Measurements from ENCODE around the gene SRGAP1. TPM values are rescaled to one million over a fixed set of nuclear protein-coding genes. Genes with fewer than 3 reads are reported as not detected.

Gene SRGAP1
- total and polyA plus RNA-seq, 7 donors = 0.23 to 5.1 (median 1.5) TPM

DNA sequence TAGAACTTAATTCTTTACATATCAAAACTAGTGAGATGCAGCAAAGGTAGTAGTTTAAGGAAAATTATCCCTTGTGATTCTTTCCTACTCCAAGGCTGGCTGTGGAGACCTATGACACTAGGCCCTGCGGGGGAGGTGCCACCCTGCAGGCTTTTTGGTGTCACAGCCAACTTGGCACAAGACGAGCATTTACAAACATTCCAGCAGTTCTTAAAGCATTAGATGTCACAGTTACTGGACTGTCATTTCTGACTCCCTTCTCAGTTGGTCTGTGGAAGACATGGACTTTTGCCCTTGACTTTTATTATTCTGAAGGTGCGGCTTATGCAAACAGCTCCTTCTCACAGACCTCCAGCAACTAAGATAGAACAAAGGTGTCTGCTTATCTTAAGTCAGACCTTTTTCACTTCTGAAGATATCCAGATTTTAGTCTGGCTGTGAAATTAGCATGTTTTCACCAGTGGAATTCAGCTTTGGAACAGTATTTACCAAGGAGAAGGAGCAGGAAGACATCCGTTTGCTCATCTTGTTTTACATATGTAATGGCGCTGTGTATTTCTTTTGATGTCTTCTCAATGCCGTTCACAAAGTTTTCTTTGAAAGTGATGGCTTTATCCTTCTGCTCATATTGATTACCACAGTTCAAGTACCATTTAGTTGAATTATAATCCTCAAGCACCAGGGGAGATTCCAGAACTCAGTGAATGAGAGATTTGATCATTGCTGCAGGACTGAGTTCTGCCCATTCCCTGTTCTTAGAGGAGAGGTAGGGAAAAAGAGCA lies 17.9 kb downstream of the SRGAP1 start:
- H3K27ac ChIP-seq = peak overlapping the region; percentile 42

GRCh38 chr12:63862969-63863230 lies 18.4 kb downstream of the SRGAP1 start:
- H3K27ac ChIP-seq = peak overlapping the region; percentile 42
- no peaks in the 10 kb centered on the region for H3K36me3 ChIP-seq (ENCODE audit: insufficient read depth in 1 of 2, low read depth in 1 of 2)
- WGBS, 3 donors = 92 to 95% (median 94%) methylated on average over 2 of the region's 2 CpGs
- intact Hi-C loops (cut with DNase I) = no loop called here
- H3K27me3 ChIP-seq (ENCODE audit: insufficient read depth in 3 of 3, low read length in 2 of 3) = no peaks in the 10 kb centered on the region
- TF ChIP-seq CTCF (IDR thresholded peaks at IDR 0.05) = no peak
- peaks cover 11% of the 10 kb centered on the region for H3K4me1 ChIP-seq
- DNase-seq (no peak), ATAC-seq (no peak)
- no peaks in the 10 kb centered on the region for H3K9me3 ChIP-seq
- H3K4me3 ChIP-seq = no peak overlapping the region

More for the DNA sequence above, 17.9 kb downstream of the SRGAP1 start:
- Histone ChIP-seq H3K4me3 (no peak overlapping the region), H3K27me3 (ENCODE audit: insufficient read depth in 3 of 3, low read length in 2 of 3) (no peaks in the 10 kb centered on the region), H3K9me3 (no peaks in the 10 kb centered on the region), H3K4me1 (peaks cover 11% of the 10 kb centered on the region), H3K36me3 (ENCODE audit: insufficient read depth in 1 of 2, low read depth in 1 of 2) (no peaks in the 10 kb centered on the region)
- ATAC-seq (peak; percentile 51 to 96 (median 88)), DNase-seq (no peak)
- intact Hi-C loops (cut with DNase I) = no loop called here
- no peak for TF ChIP-seq CTCF (IDR thresholded peaks at IDR 0.05)
- 40 to 51% (median 46%) methylated on average over 6 of the region's 6 CpGs for WGBS, 3 donors

DNA sequence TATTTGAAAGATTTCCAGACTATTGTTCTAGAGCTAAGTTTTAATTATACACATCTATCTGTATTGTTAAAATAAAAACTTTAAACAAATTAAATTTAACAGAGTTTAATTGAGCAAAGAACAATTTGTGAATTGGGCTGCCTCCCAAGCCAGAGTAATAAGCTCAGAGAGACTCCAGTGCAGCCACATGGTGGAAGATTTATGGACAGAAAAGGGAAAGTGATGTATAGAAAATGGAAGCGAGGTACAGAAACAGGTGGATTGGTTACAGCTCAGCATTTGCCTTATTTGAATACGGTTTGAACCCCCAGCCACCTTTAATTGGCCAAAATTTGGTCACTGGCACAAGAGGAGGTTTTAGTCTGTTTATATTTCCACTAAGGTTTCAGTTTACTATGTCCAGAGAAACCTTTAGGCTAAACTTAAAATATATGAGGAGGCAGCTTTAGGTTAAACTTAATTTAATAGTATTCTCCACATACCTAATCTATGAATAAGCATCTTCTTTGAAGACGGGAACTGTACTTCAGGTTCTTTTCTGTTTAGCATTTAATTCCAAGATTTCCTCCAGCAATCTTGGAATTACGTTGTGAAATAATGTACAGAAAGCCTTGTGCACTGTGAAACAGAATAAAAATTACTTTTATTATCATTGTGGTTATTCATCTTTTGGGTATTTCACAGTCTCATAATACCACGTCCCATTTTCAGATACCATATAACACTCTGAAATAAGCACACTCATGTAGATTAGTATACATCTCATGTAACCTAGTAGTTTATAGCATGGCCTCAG lies 19.4 kb downstream of the SRGAP1 start:
- no peak for TF ChIP-seq CTCF (IDR thresholded peaks at IDR 0.05)
- DNase-seq (no peak), ATAC-seq (no peak)
- Histone ChIP-seq H3K27ac (no peak overlapping the region), H3K4me1 (peaks cover 11% of the 10 kb centered on the region), H3K27me3 (ENCODE audit: insufficient read depth in 3 of 3, low read length in 2 of 3) (no peaks in the 10 kb centered on the region), H3K4me3 (no peak overlapping the region), H3K36me3 (ENCODE audit: insufficient read depth in 1 of 2, low read depth in 1 of 2) (no peaks in the 10 kb centered on the region), H3K9me3 (no peaks in the 10 kb centered on the region)
- intact Hi-C loops (cut with DNase I) = no loop called here
- WGBS, 3 donors = 89 to 92% (median 91%) methylated on average over 5 of the region's 5 CpGs

DNA sequence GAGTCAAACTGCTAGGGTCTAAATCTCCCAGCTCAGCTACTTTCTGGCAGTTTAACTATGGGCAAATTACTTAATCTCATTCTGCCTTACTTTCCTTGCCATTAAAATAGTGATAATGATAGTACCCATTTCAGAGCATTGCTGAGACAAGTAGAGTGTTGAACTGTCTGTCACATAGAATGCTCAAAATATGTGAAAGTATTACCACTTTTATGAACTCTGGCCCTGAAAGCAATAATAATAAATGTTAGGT lies 19.9 kb downstream of the SRGAP1 start:
- intact Hi-C loops (cut with DNase I) = no loop called here
- DNase-seq = no peak

More for the DNA sequence above, 19.9 kb downstream of the SRGAP1 start:
- H3K4me1 ChIP-seq = peaks cover 11% of the 10 kb centered on the region
- no peaks in the 10 kb centered on the region for H3K9me3 ChIP-seq
- no peaks in the 10 kb centered on the region for H3K36me3 ChIP-seq (ENCODE audit: insufficient read depth in 1 of 2, low read depth in 1 of 2)
- no peak for ATAC-seq
- no peak overlapping the region for H3K4me3 ChIP-seq
- no peaks in the 10 kb centered on the region for H3K27me3 ChIP-seq (ENCODE audit: insufficient read depth in 3 of 3, low read length in 2 of 3)
- no peak for TF ChIP-seq CTCF (IDR thresholded peaks at IDR 0.05)
- no peak overlapping the region for H3K27ac ChIP-seq
